Right ventricle myocardium inferior (tissue), 1 donor: ENCODE measurements around the gene GLIS1. TPM values are rescaled to one million over a fixed set of nuclear protein-coding genes. Genes with fewer than 3 reads are reported as not detected.
A peak's percentile ranks its signal among the peaks of the same experiment; 100 is the strongest.

Experiments
- ATAC-seq: fragments of 200-7000 bp; cut with Tn5 transposase; one replicate; pipeline ENCODE4 v1.9.1; 2020; ENCODE audit warnings: mild to moderate bottlenecking, moderate library complexity
- DNase-seq: peaks from one replicate; pipeline ENCODE4 v3.0.0; 2021; ENCODE audit errors: missing footprints
- intact Hi-C: fragments of 100-400 bp; cut with DNase I; formaldehyde crosslinking; loops from one replicate; pipeline ENCODE4 v1.11.0; 2022
- total RNA-seq: library from RNA; stranded (reverse); fragmentation: NEBNext Ultra II Directional; extraction: Animal tissue kit (Norgen Biotek cat#: 25700); gene quantifications from one replicate; pipeline ENCODE4 v1.2.1, GENCODE V29; 2021
- donor health status: DM: no; HTN: yes; CAD: no; lungs with severe emphysema.

GLIS1 gene
- total RNA-seq, 1 donor from 2014 or later = not detected

- no peak for ATAC-seq
- DNase-seq = no peak
- intact Hi-C loops = no loop called here
Measured at GRCh38 chr1:53483170-53483569, 255.8 kb downstream of the GLIS1 start.

GRCh38 chr1:53482441-53483153 lies 256.4 kb downstream of the GLIS1 start:
- no peak for DNase-seq
- no peak for ATAC-seq

GRCh38 chr1:53481456-53481855 lies 257.5 kb downstream of the GLIS1 start:
- DNase-seq (no peak), ATAC-seq (no peak)
- intact Hi-C loops = no loop called here

More at GRCh38 chr1:53482441-53483153, 256.4 kb downstream of the GLIS1 start:
- intact Hi-C loops = no loop called here

GRCh38 chr1:53480678-53481077 lies 258.3 kb downstream of the GLIS1 start:
- no peak for DNase-seq
- intact Hi-C loops = no loop called here
- ATAC-seq = no peak

GRCh38 chr1:53478502-53478818 lies 260.5 kb downstream of the GLIS1 start:
- no peak for DNase-seq
- intact Hi-C loops = no loop called here
- no peak for ATAC-seq

- DNase-seq = no peak
- intact Hi-C loops = no loop called here
- no peak for ATAC-seq
Measured at GRCh38 chr1:53477651-53478501, 261.1 kb downstream of the GLIS1 start.

GRCh38 chr1:53476579-53476978 lies 262.4 kb downstream of the GLIS1 start:
- ATAC-seq (no peak), DNase-seq (no peak)
- intact Hi-C loops = no loop called here

GRCh38 chr1:53475664-53476063 lies 263.3 kb downstream of the GLIS1 start:
- DNase-seq (no peak), ATAC-seq (no peak)
- intact Hi-C loops = no loop called here

GRCh38 chr1:53473463-53473862 lies 265.5 kb downstream of the GLIS1 start:
- ATAC-seq (no peak), DNase-seq (no peak)
- intact Hi-C loops = no loop called here

GRCh38 chr1:53471000-53471399 lies 268.0 kb downstream of the GLIS1 start:
- DNase-seq = no peak
- no peak for ATAC-seq
- intact Hi-C loops = no loop called here

- intact Hi-C loops = no loop called here
- DNase-seq = no peak
- peak; percentile 23 for ATAC-seq
Measured at GRCh38 chr1:53470584-53470983, 268.4 kb downstream of the GLIS1 start.

- DNase-seq (peak; percentile 86), ATAC-seq (peak; percentile 82)
- intact Hi-C loops = no loop called here
Measured at GRCh38 chr1:53470155-53470554, 268.8 kb downstream of the GLIS1 start.

GRCh38 chr1:53469373-53469772 lies 269.6 kb downstream of the GLIS1 start:
- intact Hi-C loops = no loop called here
- ATAC-seq = no peak
- DNase-seq = no peak

- intact Hi-C loops = no loop called here
Measured at GRCh38 chr1:53468374-53468773, 270.6 kb downstream of the GLIS1 start.

GRCh38 chr1:53467391-53467790 lies 271.6 kb downstream of the GLIS1 start:
- ATAC-seq (no peak), DNase-seq (no peak)
- intact Hi-C loops = no loop called here

More at GRCh38 chr1:53468374-53468773, 270.6 kb downstream of the GLIS1 start:
- DNase-seq (no peak), ATAC-seq (no peak)

- intact Hi-C loops = no loop called here
- no peak for ATAC-seq
Measured at GRCh38 chr1:53465023-53465957, 273.7 kb downstream of the GLIS1 start.

GRCh38 chr1:53463961-53464899 lies 274.7 kb downstream of the GLIS1 start:
- ATAC-seq = no peak
- intact Hi-C loops = no loop called here
- no peak for DNase-seq

More at GRCh38 chr1:53465023-53465957, 273.7 kb downstream of the GLIS1 start:
- DNase-seq = no peak
